Liver (tissue), 9 donors: ENCODE measurements around the gene IQCK. TPM values are rescaled to one million over a fixed set of nuclear protein-coding genes. Genes with fewer than 3 reads are reported as not detected.

Experiments used
- DNase-seq: peaks from one replicate; pipeline ENCODE4 v3.0.0-alpha.2; 2017; ENCODE audit warnings: low spot score
- H3K27ac ChIP-seq, 2 donors: one replicate each; pipeline ENCODE4 v1.7.0; 2013; ENCODE audit warnings: inconsistent platforms in 2 of 2, low read length in 2 of 2, control low read depth in 1 of 2, low read depth in 1 of 2, mild to moderate bottlenecking in 1 of 2
- H3K27me3 ChIP-seq, 4 donors: one replicate each; pipeline versions ENCODE4 v1.6.1 to v1.7.0; 2013; ENCODE audit warnings: low read length in 3 of 4, inconsistent platforms in 1 of 4, mild to moderate bottlenecking in 1 of 4, moderate library complexity in 1 of 4; ENCODE audit not compliant: control insufficient read depth in 4 of 4, insufficient read depth in 4 of 4
- H3K36me3 ChIP-seq, 4 donors: one replicate each; pipeline versions ENCODE4 v1.6.1 to v1.7.0; 2013; ENCODE audit warnings: low read length in 3 of 4, mild to moderate bottlenecking in 3 of 4, low read depth in 1 of 4, moderate library complexity in 1 of 4; ENCODE audit not compliant: control insufficient read depth in 4 of 4, insufficient read depth in 3 of 4
- H3K4me1 ChIP-seq, 4 donors: one replicate each; pipeline versions ENCODE4 v1.6.1 to v1.7.0; 2013; ENCODE audit warnings: low read length in 3 of 4, mild to moderate bottlenecking in 3 of 4, moderate library complexity in 1 of 4; ENCODE audit not compliant: control insufficient read depth in 4 of 4, insufficient read depth in 4 of 4
- H3K4me3 ChIP-seq, 3 donors: one replicate each; pipeline versions ENCODE4 v1.6.1 to v1.7.0; 2013; ENCODE audit warnings: low read length in 3 of 3, control low read depth in 1 of 3, low read depth in 1 of 3, mild to moderate bottlenecking in 1 of 3
- H3K9ac ChIP-seq, 2 donors: one replicate each; pipeline ENCODE4 v1.7.0; 2013; ENCODE audit warnings: low read length in 2 of 2, mild to moderate bottlenecking in 2 of 2, moderate library complexity in 2 of 2, control low read depth in 1 of 2, low read depth in 1 of 2
- H3K9me3 ChIP-seq, 4 donors: one replicate each; pipeline versions ENCODE4 v1.6.1 to v1.7.0; 2013; ENCODE audit warnings: low read length in 3 of 4; ENCODE audit not compliant: control insufficient read depth in 4 of 4
- ATF3 ChIP-seq: IDR thresholded peaks from 2 replicates; pipeline ENCODE4 v1.6.1; 2016; ENCODE audit warnings: antibody characterized with exemption
- CTCF ChIP-seq: fragments of 150-350 bp; IDR thresholded peaks from 2 replicates; pipeline ENCODE4 v1.5.1; 2017; ENCODE audit warnings: improper control_type of control experiment, low read depth, low read length; ENCODE audit not compliant: missing input control
- EGR1 ChIP-seq, 2 donors: IDR thresholded peaks; 2 replicates each; pipeline ENCODE4 v1.6.1; 2016 to 2018; ENCODE audit warnings: antibody characterized with exemption in 2 of 2, low read depth in 2 of 2
- FOXA1 ChIP-seq: IDR thresholded peaks from 2 replicates; pipeline ENCODE4 v1.6.1; 2016; ENCODE audit warnings: antibody characterized with exemption
- FOXA2 ChIP-seq: IDR thresholded peaks from 2 replicates; pipeline ENCODE4 v1.6.1; 2016; ENCODE audit warnings: antibody characterized with exemption
- GABPA ChIP-seq, 2 donors: IDR thresholded peaks in 1 of 2; conservative IDR thresholded peaks in 1 of 2; 2 replicates each; pipeline ENCODE4 v1.6.1; 2016; ENCODE audit warnings: antibody characterized with exemption in 2 of 2, mild to moderate bottlenecking in 1 of 2, moderate library complexity in 1 of 2
- HNF4A ChIP-seq, 2 donors: conservative IDR thresholded peaks; 2 replicates each; pipeline ENCODE4 v1.6.1; 2016; ENCODE audit warnings: antibody characterized with exemption in 2 of 2, mild to moderate bottlenecking in 2 of 2
- HNF4G ChIP-seq: IDR thresholded peaks from 2 replicates; pipeline ENCODE4 v1.6.1; 2016; ENCODE audit warnings: antibody characterized with exemption
- JUND ChIP-seq, 2 donors: IDR thresholded peaks; 2 replicates each; pipeline ENCODE4 v1.6.1; 2016; ENCODE audit warnings: antibody characterized with exemption in 2 of 2
- MAX ChIP-seq: IDR thresholded peaks from 2 replicates; pipeline ENCODE4 v1.6.1; 2016; ENCODE audit warnings: antibody characterized with exemption
- NR2F2 ChIP-seq: IDR thresholded peaks from 2 replicates; pipeline ENCODE4 v1.6.1; 2016; ENCODE audit warnings: antibody characterized with exemption
- RAD21 ChIP-seq, 2 donors: IDR thresholded peaks; 2 replicates each; pipeline ENCODE4 v1.6.1; 2016; ENCODE audit warnings: antibody characterized with exemption in 2 of 2, mild to moderate bottlenecking in 2 of 2
- REST ChIP-seq: IDR thresholded peaks from 2 replicates; pipeline ENCODE4 v1.6.1; 2016; ENCODE audit warnings: antibody characterized with exemption, mild to moderate bottlenecking
- SP1 ChIP-seq: IDR thresholded peaks from 2 replicates; pipeline ENCODE4 v1.6.1; 2018; ENCODE audit warnings: antibody characterized with exemption, mild to moderate bottlenecking
- TAF1 ChIP-seq: conservative IDR thresholded peaks from 2 replicates; pipeline ENCODE4 v1.6.1; 2016; ENCODE audit warnings: antibody characterized with exemption, mild to moderate bottlenecking
- YY1 ChIP-seq: IDR thresholded peaks from 2 replicates; pipeline ENCODE4 v1.6.1; 2016; ENCODE audit warnings: antibody characterized with exemption, mild to moderate bottlenecking
- ZBTB33 ChIP-seq: IDR thresholded peaks from 2 replicates; pipeline ENCODE4 v1.6.1; 2016; ENCODE audit warnings: antibody characterized with exemption
- WGBS: extraction: QIAGEN DNeasy Blood & Tissue Kit; methylation state at CpG from one replicate; pipeline ENCODE4 v1.1.7; 2013; 5-methylcytosine and 5-hydroxymethylcytosine counted together
- polyA plus RNA-seq, 2 donors: library from polyadenylated mRNA; stranded (reverse) in 1 of 2; unstranded in 1 of 2; fragments of 200-250 nt in 1 of 2; fragments of >200 nt in 1 of 2; fragmentation: Nextera tagmentation in 1 of 2; extraction: Ambion mirVana in 1 of 2; gene quantifications; one replicate each; pipeline versions ENCODE4 v1.2.1 to v1.2.3, GENCODE V29; 2013 to 2015
- total RNA-seq, 2 donors: library from RNA; depleted of rRNA; stranded (reverse); fragments of >200 nt; gene quantifications; one replicate each; pipeline ENCODE4 v1.2.3, GENCODE V29; 2014
- donor health status: healthy.
- donor health status: healthy.
- donor health status: healthy.
- donor health status: healthy.
- donor health status: healthy.

Gene IQCK
- total and polyA plus RNA-seq, 4 donors, result 2.1 to 4.4 (median 2.9) TPM

- no peaks in the 10 kb centered on the region for H3K4me1 ChIP-seq
- H3K36me3 ChIP-seq, result peaks cover 8 to 33% (median 15%) of the 10 kb centered on the region in 4 donors
- DNase-seq, result no peak
- TF ChIP-seq HNF4A (conservative IDR thresholded peaks at IDR 0.05) (no peak), SP1 (no peak), ATF3 (no peak), NR2F2 (no peak), RAD21 (IDR thresholded peaks at IDR 0.05) (no peak), GABPA (IDR thresholded peaks at IDR 0.05 in 1 of 2, conservative IDR thresholded peaks at IDR 0.05 in 1 of 2) (no peak), JUND (IDR thresholded peaks at IDR 0.05) (no peak), EGR1 (IDR thresholded peaks at IDR 0.05; ENCODE audit: low read depth in 2 of 2) (no peak), REST (no peak), TAF1 (no peak), FOXA2 (no peak), YY1 (no peak), FOXA1 (no peak), MAX (no peak), HNF4G (no peak), ZBTB33 (no peak), CTCF (no peak)
- H3K9ac ChIP-seq, result no peak overlapping the region
- no peak overlapping the region for H3K27ac ChIP-seq
- WGBS, result 93% methylated on average over 12 of the region's 12 CpGs
- no peak overlapping the region for H3K4me3 ChIP-seq
- H3K27me3 ChIP-seq, result no peaks in the 10 kb centered on the region
- H3K9me3 ChIP-seq, result peaks cover 0 to 2% (median 0%) of the 10 kb centered on the region in 4 donors
These were observed 36.4 kb upstream of the IQCK start for GRCh38 chr16:19681637-19682036.
